Measurements from ENCODE around the gene VWC2L. TPM values are rescaled to one million over a fixed set of nuclear protein-coding genes. Genes with fewer than 3 reads are reported as not detected.

Gene VWC2L
- total and polyA plus RNA-seq, 2 experiments from 2014 or later: not detected

DNA sequence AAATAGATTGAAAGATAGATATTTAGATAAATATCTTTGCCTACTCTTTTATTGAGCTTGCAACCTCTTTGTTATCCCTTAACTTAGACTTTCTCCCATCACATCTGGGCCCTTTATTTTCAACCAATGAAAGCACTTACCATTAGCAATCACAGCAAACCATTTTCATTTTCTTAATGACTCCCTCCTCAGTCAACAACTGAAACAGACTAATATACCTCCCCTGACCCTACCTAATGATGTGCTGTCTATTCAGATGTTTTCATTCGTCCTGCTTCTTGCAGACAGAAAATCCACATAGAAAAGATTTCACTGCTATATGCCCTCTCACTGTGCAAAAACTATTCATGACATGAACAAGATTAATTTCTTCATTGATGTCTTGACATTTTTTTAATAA lies 154.4 kb downstream of the VWC2L start:
- no peak for TF ChIP-seq EZH2phosphoT487 (IDR thresholded peaks at IDR 0.05; ENCODE audit: insufficient read depth, low read depth)
- no peak for TF ChIP-seq EZH2 (IDR thresholded peaks at IDR 0.05; ENCODE audit: insufficient read depth, poor library complexity, severe bottlenecking)

DNA sequence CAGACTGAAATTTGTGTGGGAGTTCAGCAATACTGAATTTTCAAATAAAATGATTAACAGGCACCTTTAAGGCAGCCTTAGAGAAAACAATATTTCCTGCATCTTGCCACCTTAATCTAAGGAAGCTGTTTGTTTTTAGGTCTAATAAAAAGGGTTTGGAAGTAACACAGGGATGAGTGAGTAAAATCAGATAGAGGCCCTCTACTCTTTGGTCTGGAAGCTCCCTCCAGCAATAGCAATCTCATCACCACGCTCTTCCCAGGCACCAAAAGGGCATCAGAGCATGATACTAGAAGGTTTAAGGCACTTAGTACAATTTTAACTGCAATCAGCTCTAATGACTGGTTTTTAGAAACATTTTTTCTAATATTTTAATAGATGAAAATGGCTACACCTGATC lies 155.6 kb downstream of the VWC2L start:
- no peak overlapping the region for H2AFZ ChIP-seq
- no peaks in the 10 kb centered on the region for H3K9me2 ChIP-seq (ENCODE audit: insufficient read depth)
- H4K20me1 ChIP-seq (ENCODE audit: insufficient read depth): no peaks in the 10 kb centered on the region
- in situ Hi-C loops (cut with MboI): no loop called here
- H3F3A ChIP-seq (ENCODE audit: insufficient read depth): no peaks in the 10 kb centered on the region
- no peak overlapping the region for H3K4me2 ChIP-seq (ENCODE audit: unreplicated experiment)
- no peaks in the 10 kb centered on the region for H3K79me2 ChIP-seq (ENCODE audit: insufficient read depth)
- H3K36me3 ChIP-seq (ENCODE audit: low read depth): no peaks in the 10 kb centered on the region
- H3K9me3 ChIP-seq (ENCODE audit: low read depth): no peaks in the 10 kb centered on the region
- no peaks in the 10 kb centered on the region for H3K27me3 ChIP-seq (replicated peaks; ENCODE audit: insufficient read depth)
- WGBS, 2 experiments (ENCODE audit: low coverage in 1 of 2, low lambda C conversion rate in 2 of 2, missing lambda C conversion rate in 2 of 2): 6 to 18% methylated on average over 1 of the region's 1 CpG
- no peak overlapping the region for H3K9ac ChIP-seq
- TF ChIP-seq EZH2 (IDR thresholded peaks at IDR 0.05; ENCODE audit: insufficient read depth, poor library complexity, severe bottlenecking) (no peak), EZH2phosphoT487 (IDR thresholded peaks at IDR 0.05; ENCODE audit: insufficient read depth, low read depth) (no peak)
- no peaks in the 10 kb centered on the region for H3K4me1 ChIP-seq (ENCODE audit: insufficient read depth)
- H3K27ac ChIP-seq: no peak overlapping the region
- DNase-seq: no peak
- H3K4me3 ChIP-seq: no peak overlapping the region

More for the DNA sequence above, 154.4 kb downstream of the VWC2L start:
- no peak overlapping the region for H2AFZ ChIP-seq
- H3K9ac ChIP-seq: no peak overlapping the region
- H4K20me1 ChIP-seq (ENCODE audit: insufficient read depth): no peaks in the 10 kb centered on the region
- no peaks in the 10 kb centered on the region for H3K36me3 ChIP-seq (ENCODE audit: low read depth)
- in situ Hi-C loops (cut with MboI): no loop called here
- no peaks in the 10 kb centered on the region for H3K79me2 ChIP-seq (ENCODE audit: insufficient read depth)
- no peaks in the 10 kb centered on the region for H3K9me3 ChIP-seq (ENCODE audit: low read depth)
- no peak for DNase-seq
- H3K4me2 ChIP-seq (ENCODE audit: unreplicated experiment): no peak overlapping the region
- H3K27ac ChIP-seq: no peak overlapping the region
- H3K4me3 ChIP-seq: no peak overlapping the region
- H3K27me3 ChIP-seq (replicated peaks; ENCODE audit: insufficient read depth): no peaks in the 10 kb centered on the region
- 4% methylated on average over 1 of the region's 1 CpG for WGBS, 2 experiments (ENCODE audit: low coverage in 1 of 2, low lambda C conversion rate in 2 of 2, missing lambda C conversion rate in 2 of 2)
- H3K9me2 ChIP-seq (ENCODE audit: insufficient read depth): no peaks in the 10 kb centered on the region
- H3K4me1 ChIP-seq (ENCODE audit: insufficient read depth): no peaks in the 10 kb centered on the region
- no peaks in the 10 kb centered on the region for H3F3A ChIP-seq (ENCODE audit: insufficient read depth)

DNA sequence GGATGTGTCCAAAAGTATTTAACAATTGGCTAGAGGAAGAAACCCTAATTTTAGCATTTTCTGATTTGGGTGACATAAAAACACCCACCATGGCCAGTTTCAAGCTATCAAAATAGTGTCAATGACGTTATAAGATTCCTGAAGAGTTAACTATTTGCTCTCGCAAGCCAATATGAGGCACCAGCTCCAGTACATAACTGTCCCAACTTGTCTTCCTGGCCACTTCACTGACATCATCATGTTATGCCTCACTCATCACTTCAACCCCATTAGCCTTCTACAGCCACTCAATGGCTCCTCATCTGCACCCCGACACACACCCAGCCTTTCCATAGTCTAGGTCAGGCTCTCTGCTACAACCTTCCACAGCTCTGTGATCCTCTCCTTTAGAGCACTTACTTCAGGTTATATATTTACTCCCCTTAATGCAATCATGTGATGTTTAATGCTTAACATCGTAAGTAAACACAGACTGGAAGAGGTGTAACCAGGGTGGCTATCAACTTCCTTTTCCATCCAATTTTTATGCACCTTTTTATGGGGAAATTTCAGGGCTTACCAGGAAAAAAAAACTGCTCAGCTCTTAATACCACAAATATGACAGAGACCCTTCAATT lies 158.7 kb downstream of the VWC2L start:
- Histone ChIP-seq H3K36me3 (ENCODE audit: low read depth) (no peaks in the 10 kb centered on the region), H3K9ac (no peak overlapping the region), H3F3A (ENCODE audit: insufficient read depth) (no peaks in the 10 kb centered on the region), H3K4me2 (ENCODE audit: unreplicated experiment) (no peak overlapping the region), H3K9me2 (ENCODE audit: insufficient read depth) (no peaks in the 10 kb centered on the region), H3K4me1 (ENCODE audit: insufficient read depth) (no peaks in the 10 kb centered on the region), H3K4me3 (no peak overlapping the region), H2AFZ (no peak overlapping the region), H3K79me2 (ENCODE audit: insufficient read depth) (no peaks in the 10 kb centered on the region), H3K9me3 (ENCODE audit: low read depth) (no peaks in the 10 kb centered on the region), H3K27ac (no peak overlapping the region), H4K20me1 (ENCODE audit: insufficient read depth) (no peaks in the 10 kb centered on the region), H3K27me3 (replicated peaks; ENCODE audit: insufficient read depth) (no peaks in the 10 kb centered on the region; the same call in 1 of the 2 replicates)
- DNase-seq: no peak
- TF ChIP-seq EZH2phosphoT487 (IDR thresholded peaks at IDR 0.05; ENCODE audit: insufficient read depth, low read depth): no peak
- TF ChIP-seq EZH2 (IDR thresholded peaks at IDR 0.05; ENCODE audit: insufficient read depth, poor library complexity, severe bottlenecking): no peak
- 28 to 42% methylated on average over 4 of the region's 4 CpGs for WGBS, 2 experiments (ENCODE audit: low coverage in 1 of 2, low lambda C conversion rate in 2 of 2, missing lambda C conversion rate in 2 of 2)
- in situ Hi-C loops (cut with MboI): no loop called here

DNA sequence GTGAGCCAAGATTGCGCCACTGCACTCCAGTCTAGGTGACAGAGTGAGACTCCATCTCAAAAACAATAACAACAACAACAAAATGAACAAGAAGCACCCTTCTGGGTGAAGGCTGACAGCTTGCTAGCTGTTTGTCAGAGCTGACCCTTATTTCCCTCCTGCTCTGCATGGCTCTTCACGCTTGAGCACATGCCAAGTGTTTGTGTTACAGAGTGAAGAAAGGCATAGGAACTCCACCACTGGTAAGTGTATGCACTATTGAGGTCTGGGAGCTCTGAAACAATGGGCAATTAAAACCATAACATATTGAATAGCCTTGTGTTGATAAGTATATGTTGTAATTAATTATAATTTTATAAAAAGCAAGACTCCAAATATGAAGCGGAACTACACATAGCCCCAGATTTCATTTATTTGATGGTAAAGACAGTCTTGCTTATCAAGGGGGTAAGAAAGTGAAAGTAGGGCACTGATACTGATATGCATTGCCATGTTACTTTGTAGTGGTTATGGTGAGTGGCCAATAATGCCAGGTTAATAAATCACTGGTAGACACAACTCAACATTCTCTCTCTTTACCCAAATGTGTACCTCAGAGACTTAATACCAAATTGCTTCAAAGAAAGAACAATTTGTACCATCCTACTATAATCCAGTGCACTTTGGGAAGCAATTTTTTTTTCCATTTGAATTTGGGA lies 163.4 kb downstream of the VWC2L start:
- Histone ChIP-seq H3K27me3 (replicated peaks; ENCODE audit: insufficient read depth) (no peaks in the 10 kb centered on the region; the same call in 1 of the 2 replicates), H3K27ac (no peak overlapping the region), H3K9me2 (ENCODE audit: insufficient read depth) (no peaks in the 10 kb centered on the region), H3K79me2 (ENCODE audit: insufficient read depth) (no peaks in the 10 kb centered on the region), H3K9ac (no peak overlapping the region), H4K20me1 (ENCODE audit: insufficient read depth) (no peaks in the 10 kb centered on the region), H3K4me3 (no peak overlapping the region), H3F3A (ENCODE audit: insufficient read depth) (no peaks in the 10 kb centered on the region), H3K36me3 (ENCODE audit: low read depth) (no peaks in the 10 kb centered on the region), H3K4me1 (ENCODE audit: insufficient read depth) (no peaks in the 10 kb centered on the region), H3K4me2 (ENCODE audit: unreplicated experiment) (no peak overlapping the region), H2AFZ (no peak overlapping the region), H3K9me3 (ENCODE audit: low read depth) (no peaks in the 10 kb centered on the region)
- 47 to 55% methylated on average over 3 of the region's 3 CpGs for WGBS, 2 experiments (ENCODE audit: low coverage in 1 of 2, low lambda C conversion rate in 2 of 2, missing lambda C conversion rate in 2 of 2)
- TF ChIP-seq EZH2 (IDR thresholded peaks at IDR 0.05; ENCODE audit: insufficient read depth, poor library complexity, severe bottlenecking): no peak
- TF ChIP-seq EZH2phosphoT487 (IDR thresholded peaks at IDR 0.05; ENCODE audit: insufficient read depth, low read depth): no peak
- in situ Hi-C loops (cut with MboI): no loop called here
- no peak for DNase-seq
